SK-N-SH (cell line): ENCODE data around the gene CDC123. TPM values are rescaled to one million over a fixed set of nuclear protein-coding genes. Genes with fewer than 3 reads are reported as not detected.

Source experiments
- CTCF ChIA-PET: fragments of 300-600, 350-600 bp; formaldehyde crosslinking; extraction: SDS; loops from one replicate; lab custom pipeline; 2021; lab: Yijun Ruan, JAX
- POLR2A ChIA-PET: fragments of 350-600 bp; sonication (Branson Sonifier 250); formaldehyde crosslinking; extraction: SDS; loops from one replicate; lab custom pipeline; 2020; ENCODE audit warnings: antibody characterized with exemption, inconsistent platforms; lab: Yijun Ruan, JAX
- DNase-seq: peaks from one replicate; pipeline ENCODE4 v3.0.0; 2012
- H2AFZ ChIP-seq: fragments of 200-600 bp; sonication (generic); 2 replicates; pipeline ENCODE4 v1.8.1; 2016; ENCODE audit warnings: antibody characterized with exemption, mild to moderate bottlenecking, low read depth
- H3F3A ChIP-seq: fragments of 200-600 bp; sonication (generic); replicated peaks from 2 replicates; pipeline ENCODE3; 2016; ENCODE audit warnings: antibody characterized with exemption, mild to moderate bottlenecking; ENCODE audit not compliant: insufficient read depth
- H3K27ac ChIP-seq, 2 experiments: fragments of 200-500 bp in 1 of 2; fragments of 200-600 bp in 1 of 2; sonication (Bioruptor generic) in 1 of 2; sonication (generic), shearing (Covaris generic) in 1 of 2; 2 replicates each; pipeline versions ENCODE4 v1.5.1 to v1.6.1; 2014 to 2016; ENCODE audit warnings: low read depth in 2 of 2, inconsistent platforms in 1 of 2, low read length in 1 of 2, mild to moderate bottlenecking in 1 of 2, mixed read lengths in 1 of 2
- H3K27me3 ChIP-seq: fragments of 200-600 bp; sonication (generic), shearing (Covaris generic); 2 replicates; pipeline ENCODE4 v1.6.1; 2016; ENCODE audit warnings: mixed run types; ENCODE audit not compliant: insufficient read depth
- H3K36me3 ChIP-seq, 2 experiments: fragments of 200-500 bp in 1 of 2; fragments of 200-600 bp in 1 of 2; sonication (Bioruptor generic) in 1 of 2; sonication (generic) in 1 of 2; replicated peaks in 1 of 2; 2 replicates each; pipeline versions ENCODE3 to v1.5.1; 2014 to 2016; ENCODE audit warnings: low read length in 1 of 2, mild to moderate bottlenecking in 1 of 2; ENCODE audit not compliant: insufficient read depth in 2 of 2, control insufficient read depth in 1 of 2
- H3K4me1 ChIP-seq, 2 experiments: fragments of 200-500 bp in 1 of 2; fragments of 200-600 bp in 1 of 2; sonication (Bioruptor generic) in 1 of 2; sonication (generic), shearing (Covaris generic) in 1 of 2; 2 replicates each; pipeline versions ENCODE4 v1.5.1 to v1.6.1; 2014 to 2016; ENCODE audit warnings: low read depth in 1 of 2, low read length in 1 of 2, mixed run types in 1 of 2; ENCODE audit not compliant: insufficient read depth in 2 of 2, control insufficient read depth in 1 of 2
- H3K4me2 ChIP-seq: fragments of 200-600 bp; sonication (generic), shearing (Covaris generic); 2 replicates; pipeline ENCODE4 v1.6.1; 2017; ENCODE audit warnings: mixed run types
- H3K4me3 ChIP-seq, 2 experiments: fragments of 200-500 bp in 1 of 2; fragments of 200-600 bp in 1 of 2; sonication (Bioruptor generic) in 1 of 2; sonication (generic), shearing (Covaris generic) in 1 of 2; 2 replicates each; pipeline versions ENCODE4 v1.5.1 to v1.8.1; 2014 to 2016; ENCODE audit warnings: low read depth in 2 of 2, inconsistent platforms in 1 of 2, low read length in 1 of 2, mild to moderate bottlenecking in 1 of 2, mixed read lengths in 1 of 2, moderate library complexity in 1 of 2
- H3K79me2 ChIP-seq: fragments of 200-600 bp; sonication (generic); 2 replicates; pipeline ENCODE4 v1.8.1; 2017; ENCODE audit warnings: mild to moderate bottlenecking; ENCODE audit not compliant: insufficient read depth
- H3K9ac ChIP-seq: fragments of 200-600 bp; sonication (generic); 2 replicates; pipeline ENCODE4 v1.6.1; 2017; ENCODE audit warnings: mixed run types
- H3K9me2 ChIP-seq: fragments of 200-600 bp; sonication (generic); 2 replicates; pipeline ENCODE4 v1.6.1; 2017; ENCODE audit warnings: mixed run types
- H3K9me3 ChIP-seq: fragments of 200-600 bp; sonication (generic); 2 replicates; pipeline ENCODE4 v1.6.1; 2017; ENCODE audit warnings: mixed run types, mild to moderate bottlenecking, moderate library complexity
- H4K20me1 ChIP-seq: fragments of 200-600 bp; sonication (generic); 2 replicates; pipeline ENCODE4 v1.6.1; 2017; ENCODE audit warnings: mild to moderate bottlenecking, mixed run types; ENCODE audit not compliant: insufficient read depth
- CTCF ChIP-seq: fragments of 200-600 bp; sonication (generic); IDR thresholded peaks from 2 replicates; pipeline ENCODE4 v1.6.1; 2017; ENCODE audit warnings: antibody characterized with exemption, mild to moderate bottlenecking, moderate library complexity
- EP300 ChIP-seq, 2 experiments: IDR thresholded peaks; 2 replicates each; pipeline versions ENCODE4 v1.4.0 to v1.6.1; 2012; ENCODE audit warnings: borderline replicate concordance in 1 of 2, low read depth in 1 of 2, low read length in 1 of 2
- FOSL2 ChIP-seq: IDR thresholded peaks from 2 replicates; pipeline ENCODE4 v1.4.0; 2012; ENCODE audit warnings: low read depth, mild to moderate bottlenecking, moderate library complexity, borderline replicate concordance
- FOXM1 ChIP-seq: IDR thresholded peaks from 2 replicates; pipeline ENCODE4 v1.4.0; 2012; ENCODE audit warnings: low read depth, mild to moderate bottlenecking
- MEF2A ChIP-seq: IDR thresholded peaks from 2 replicates; pipeline ENCODE4 v1.4.0; 2012; ENCODE audit warnings: low read depth, borderline replicate concordance
- MXI1 ChIP-seq: IDR thresholded peaks from 2 replicates; pipeline ENCODE4 v1.6.1; 2012; ENCODE audit warnings: mild to moderate bottlenecking, low read depth, low read length, improper control_type of control experiment
- NFIC ChIP-seq: IDR thresholded peaks from 2 replicates; pipeline ENCODE4 v1.4.0; 2012; ENCODE audit warnings: borderline replicate concordance
- NRF1 ChIP-seq: IDR thresholded peaks from 2 replicates; pipeline ENCODE4 v1.6.1; 2012; ENCODE audit warnings: low read depth, mild to moderate bottlenecking, low read length
- POLR2AphosphoS5 ChIP-seq: IDR thresholded peaks from 2 replicates; pipeline ENCODE4 v1.6.1; 2012; ENCODE audit warnings: low read depth, low read length
- RAD21 ChIP-seq: IDR thresholded peaks from 2 replicates; pipeline ENCODE4 v1.6.1; 2012; ENCODE audit warnings: mild to moderate bottlenecking, low read length
- REST ChIP-seq: IDR thresholded peaks from 2 replicates; pipeline ENCODE4 v1.6.1; 2012; ENCODE audit warnings: mild to moderate bottlenecking, low read depth, low read length, moderate library complexity
- RFX5 ChIP-seq: IDR thresholded peaks from 2 replicates; pipeline ENCODE4 v1.6.1; 2012; ENCODE audit warnings: mild to moderate bottlenecking, improper control_type of control experiment, low read length
- SIN3A ChIP-seq: IDR thresholded peaks from 2 replicates; pipeline ENCODE4 v1.6.1; 2012; ENCODE audit warnings: low read depth, mild to moderate bottlenecking, low read length, moderate library complexity, borderline replicate concordance
- TAF1 ChIP-seq: IDR thresholded peaks from 2 replicates; pipeline ENCODE4 v1.6.1; 2012; ENCODE audit warnings: low read depth, mild to moderate bottlenecking, low read length, moderate library complexity, borderline replicate concordance
- USF1 ChIP-seq: IDR thresholded peaks from 2 replicates; pipeline ENCODE4 v1.4.0; 2012; ENCODE audit warnings: low read depth, borderline replicate concordance
- YY1 ChIP-seq: IDR thresholded peaks from 2 replicates; pipeline ENCODE4 v1.4.0; 2012; ENCODE audit warnings: low read depth, mild to moderate bottlenecking
- ZBTB33 ChIP-seq: IDR thresholded peaks from 2 replicates; pipeline ENCODE4 v1.4.0; 2012; ENCODE audit warnings: low read depth, borderline replicate concordance
- WGBS: methylation state at CpG from one replicate; pipeline ENCODE4 v1.1.6; 2017; ENCODE audit warnings: low lambda C conversion rate; 5-methylcytosine and 5-hydroxymethylcytosine counted together
- polyA plus RNA-seq, 3 experiments: library from polyadenylated mRNA; depleted of rRNA; stranded (reverse); fragments of >200 nt; gene quantifications; 2 replicates each; pipeline ENCODE4 v1.2.3, GENCODE V29; 2012
- TF ChIP-seq, protein P1 (sequence below): fragments of 150-350 bp; IDR thresholded peaks from 2 replicates; pipeline ENCODE4 v1.6.1; 2016; ENCODE audit warnings: mild to moderate bottlenecking, low read depth, low read length
- TF ChIP-seq, protein P2 (sequence below): IDR thresholded peaks from 2 replicates; pipeline ENCODE4 v1.4.0; 2012; ENCODE audit warnings: low read depth

Gene CDC123, protein sequence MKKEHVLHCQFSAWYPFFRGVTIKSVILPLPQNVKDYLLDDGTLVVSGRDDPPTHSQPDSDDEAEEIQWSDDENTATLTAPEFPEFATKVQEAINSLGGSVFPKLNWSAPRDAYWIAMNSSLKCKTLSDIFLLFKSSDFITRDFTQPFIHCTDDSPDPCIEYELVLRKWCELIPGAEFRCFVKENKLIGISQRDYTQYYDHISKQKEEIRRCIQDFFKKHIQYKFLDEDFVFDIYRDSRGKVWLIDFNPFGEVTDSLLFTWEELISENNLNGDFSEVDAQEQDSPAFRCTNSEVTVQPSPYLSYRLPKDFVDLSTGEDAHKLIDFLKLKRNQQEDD
- polyA plus RNA-seq (2012; rRNA removed): 139 and 141 TPM in 2 replicates
- 163 and 170 TPM in 2 replicates for polyA plus RNA-seq (2012; cell fraction: cytosol; rRNA removed)
- 69.6 and 97.8 TPM in 2 replicates for polyA plus RNA-seq (2012; cell fraction: nucleus; rRNA removed)

DNA sequence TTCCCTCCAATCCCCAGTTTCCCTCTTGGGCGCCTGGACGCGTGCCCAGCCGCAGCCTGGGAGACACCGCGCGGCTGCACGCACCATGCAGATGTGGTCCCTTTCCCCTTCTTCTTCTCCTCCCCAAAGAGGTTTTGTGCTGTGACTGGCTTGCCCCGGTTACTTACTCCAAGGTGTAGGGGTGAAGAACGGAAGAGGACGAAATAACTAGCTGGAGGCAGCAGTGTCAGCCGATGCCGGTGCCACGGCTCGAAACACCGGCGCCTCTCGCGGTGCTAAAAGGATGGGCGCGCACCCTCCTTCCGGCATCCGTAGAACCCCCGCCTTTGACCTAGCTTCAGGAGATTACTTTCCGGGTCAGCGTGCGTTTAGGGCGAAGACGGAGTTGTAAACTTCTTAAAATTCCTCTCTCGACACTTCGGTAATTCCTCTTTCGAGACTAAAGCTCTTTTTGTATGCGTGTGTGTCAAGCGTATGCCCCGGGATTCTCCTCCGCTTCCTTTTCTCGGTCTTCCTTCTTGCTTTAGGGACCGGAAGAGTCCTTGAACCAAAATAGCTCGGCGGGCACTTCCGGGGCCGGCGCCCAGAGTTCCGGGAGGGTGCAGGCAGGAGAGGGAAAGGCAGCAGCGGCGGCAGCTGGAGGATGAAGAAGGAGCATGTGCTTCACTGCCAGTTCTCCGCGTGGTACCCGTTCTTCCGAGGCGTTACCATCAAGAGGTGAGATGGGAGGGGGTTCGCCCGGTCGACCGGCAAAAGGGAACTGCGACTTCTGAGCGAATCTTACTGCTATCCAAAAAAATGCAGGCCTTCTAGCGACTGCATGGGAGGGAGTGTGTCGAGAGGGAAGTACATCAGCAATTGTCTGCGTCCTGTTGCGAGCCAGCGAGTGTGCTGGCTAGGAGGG, at the start of gene CDC123, which contains the start of gene NUDT5:
TSS of gene CDC123 (plus strand) at position 586 of the 904 bp plus-strand sequence. CDS start at position 644, 58 bp downstream.
TSS of gene NUDT5 (minus strand) at position 289 of the 904 bp plus-strand sequence. CDS start 9,600 bp downstream, outside the sequence.
- CTCF ChIA-PET: interaction anchor here (1.0 to 9.1 kb wide), 7 partner anchors 19 to 210 kb away, joined by 3 to 78 read pairs (median 4); no protein-coding TSS in a partner anchor
- under 1% methylated on average over 59 of the region's 62 CpGs for WGBS
- TF ChIP-seq FOXM1 (no peak), MEF2A (no peak), USF1 (no peak), NFIC (peak; percentile 55; the same call in 1 of the 2 replicates), ZBTB33 (peak; percentile 97), RFX5 (no peak), TAF1 (peak; percentile 69; the same call in 1 of the 2 replicates), CTCF (no peak), EP300 (IDR thresholded peaks at IDR 0.05; ENCODE audit: borderline replicate concordance in 1 of 2, low read depth in 1 of 2, low read length in 1 of 2) (no peak), FOSL2 (no peak), MXI1 (peak; percentile 77), SIN3A (peak; percentile 18; the same call in 1 of the 2 replicates), POLR2AphosphoS5 (peak; percentile 73; the same call in 1 of the 2 replicates), REST (no peak), RAD21 (no peak), YY1 (peak; percentile 49; the same call in 1 of the 2 replicates), NRF1 (no peak)
- TF ChIP-seq, protein P1, sequence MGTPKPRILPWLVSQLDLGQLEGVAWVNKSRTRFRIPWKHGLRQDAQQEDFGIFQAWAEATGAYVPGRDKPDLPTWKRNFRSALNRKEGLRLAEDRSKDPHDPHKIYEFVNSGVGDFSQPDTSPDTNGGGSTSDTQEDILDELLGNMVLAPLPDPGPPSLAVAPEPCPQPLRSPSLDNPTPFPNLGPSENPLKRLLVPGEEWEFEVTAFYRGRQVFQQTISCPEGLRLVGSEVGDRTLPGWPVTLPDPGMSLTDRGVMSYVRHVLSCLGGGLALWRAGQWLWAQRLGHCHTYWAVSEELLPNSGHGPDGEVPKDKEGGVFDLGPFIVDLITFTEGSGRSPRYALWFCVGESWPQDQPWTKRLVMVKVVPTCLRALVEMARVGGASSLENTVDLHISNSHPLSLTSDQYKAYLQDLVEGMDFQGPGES: no peak
- TF ChIP-seq, protein P2, sequence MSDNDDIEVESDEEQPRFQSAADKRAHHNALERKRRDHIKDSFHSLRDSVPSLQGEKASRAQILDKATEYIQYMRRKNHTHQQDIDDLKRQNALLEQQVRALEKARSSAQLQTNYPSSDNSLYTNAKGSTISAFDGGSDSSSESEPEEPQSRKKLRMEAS: peak; percentile 92

More for the DNA sequence above, at the start of gene CDC123, which contains the start of gene NUDT5:
- no peaks in the 10 kb centered on the region for H3K9me2 ChIP-seq
- H4K20me1 ChIP-seq: peaks cover 10% of the 10 kb centered on the region; the same call in 1 of the 2 replicates
- H3K4me2 ChIP-seq: peak within 1 kb of the TSS; percentile 92
- H3K4me1 ChIP-seq: peaks cover 0 to 10% of the 10 kb centered on the region in 2 experiments; a peak in 3 of 4 replicates
- peaks cover 19 to 32% of the 10 kb centered on the region in 2 experiments for H3K36me3 ChIP-seq
- peaks cover 97% of the 10 kb centered on the region for H3K79me2 ChIP-seq
- H3K27me3 ChIP-seq: no peaks in the 10 kb centered on the region
- H3K9me3 ChIP-seq: no peaks in the 10 kb centered on the region
- peak within 1 kb of the TSS; percentile 94 for H2AFZ ChIP-seq
- peak within 1 kb of the TSS; percentile 92 to 98 for H3K4me3 ChIP-seq
- peak; percentile 90 for DNase-seq
- H3F3A ChIP-seq: peaks cover 5% of the 10 kb centered on the region
- peak within 1 kb of the TSS; percentile 92 for H3K9ac ChIP-seq
- POLR2A ChIA-PET: interaction anchor here (0.7 to 0.9 kb wide), 3 partner anchors 20 to 1513 kb away, joined by 3 read pairs; no protein-coding TSS in a partner anchor
- peak within 1 kb of the TSS; percentile 94 to 96 for H3K27ac ChIP-seq
